GM21576 (cell line): ENCODE measurements around the gene LEO1.
"Not testable (repeated sequence)": the region's sequence is repeated elsewhere in the genome, so short reads cannot be mapped to it uniquely, and the experiment has no call there.

Experiments
- ATAC-seq: cut with Tn5 transposase; IDR thresholded peaks from one replicate; pipeline ENCODE4 v1.9.1; 2021; ENCODE audit warnings: mild to moderate bottlenecking, moderate library complexity; ENCODE audit not compliant: unreplicated experiment

LEO1 gene

DNA sequence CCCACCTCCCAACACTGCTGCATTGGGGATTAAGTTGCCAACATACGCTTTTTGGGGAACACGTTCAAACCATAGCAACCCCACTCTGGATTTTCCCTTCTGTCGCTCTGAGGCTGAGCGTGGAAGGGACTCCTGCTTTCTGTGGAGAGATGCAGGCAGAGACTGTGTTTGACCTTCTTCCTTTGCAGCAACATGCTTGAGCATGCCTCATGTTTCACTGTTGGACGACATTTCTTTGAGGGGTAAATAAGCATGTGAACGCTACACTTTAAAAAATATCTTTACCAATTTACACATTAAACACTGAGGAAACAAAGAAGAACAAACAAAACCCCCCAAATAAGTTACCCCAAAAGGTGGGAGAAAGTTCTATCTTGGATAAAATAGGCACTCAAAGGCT lies 33.2 kb upstream of the LEO1 start:
- ATAC-seq: no peak

DNA sequence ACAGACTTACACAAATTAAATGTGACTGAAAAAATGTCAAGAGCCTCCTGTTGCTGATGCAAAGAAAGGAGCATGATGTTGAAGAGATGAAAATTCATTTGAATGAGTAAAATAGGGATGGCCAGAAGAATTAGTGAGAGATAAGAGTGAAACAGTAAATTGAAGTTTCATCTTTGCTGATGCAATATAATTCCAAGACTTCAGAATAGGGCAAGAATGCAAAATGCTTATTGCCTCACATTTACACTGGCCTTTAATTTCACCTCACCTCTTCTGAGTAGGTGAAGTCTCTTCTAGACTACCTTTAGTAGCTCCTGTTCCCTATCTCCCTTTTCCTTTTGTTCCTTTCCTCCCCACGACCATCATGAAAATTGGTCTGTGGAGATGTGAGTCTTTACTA lies 32.1 kb upstream of the LEO1 start:
- ATAC-seq: no peak

DNA sequence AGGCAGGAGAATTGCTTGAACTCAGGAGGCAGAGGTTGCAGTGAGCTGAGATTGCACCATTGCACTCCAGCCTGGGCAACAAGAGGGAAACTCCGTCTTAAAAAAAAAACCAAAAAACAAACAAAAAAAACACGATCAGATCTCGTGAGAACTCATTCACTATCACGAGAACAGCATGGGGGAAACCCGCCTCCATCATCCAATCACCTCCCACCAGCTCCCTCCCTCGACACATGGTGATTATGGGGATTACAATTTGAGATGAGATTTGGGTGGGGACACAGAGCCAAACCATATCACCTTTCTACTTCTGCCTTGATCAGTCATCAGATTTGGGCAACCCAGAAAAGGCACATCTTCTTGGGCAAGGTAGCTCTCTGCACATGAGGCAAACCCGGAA lies 31.5 kb upstream of the LEO1 start:
- ATAC-seq: not testable (repeated sequence)

DNA sequence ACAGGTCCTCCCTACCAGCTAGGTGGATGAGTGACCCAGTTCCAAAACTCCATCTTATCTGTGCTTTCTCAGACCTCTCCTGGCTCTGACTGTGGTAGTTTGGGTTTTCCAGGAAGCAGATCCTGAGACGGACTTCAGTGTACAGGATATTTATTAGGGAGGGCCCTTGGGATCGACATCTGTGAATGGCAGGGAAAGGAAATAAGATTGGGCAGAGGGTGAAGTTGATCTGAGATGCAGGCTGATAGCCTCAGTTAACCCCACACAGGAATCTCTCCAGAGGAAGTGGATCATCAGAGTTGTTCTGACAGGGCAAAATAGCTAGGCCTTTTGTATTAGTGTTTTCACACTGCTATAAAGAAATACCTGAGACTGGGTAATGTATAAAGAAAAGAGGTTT lies 30.8 kb upstream of the LEO1 start:
- no peak for ATAC-seq

DNA sequence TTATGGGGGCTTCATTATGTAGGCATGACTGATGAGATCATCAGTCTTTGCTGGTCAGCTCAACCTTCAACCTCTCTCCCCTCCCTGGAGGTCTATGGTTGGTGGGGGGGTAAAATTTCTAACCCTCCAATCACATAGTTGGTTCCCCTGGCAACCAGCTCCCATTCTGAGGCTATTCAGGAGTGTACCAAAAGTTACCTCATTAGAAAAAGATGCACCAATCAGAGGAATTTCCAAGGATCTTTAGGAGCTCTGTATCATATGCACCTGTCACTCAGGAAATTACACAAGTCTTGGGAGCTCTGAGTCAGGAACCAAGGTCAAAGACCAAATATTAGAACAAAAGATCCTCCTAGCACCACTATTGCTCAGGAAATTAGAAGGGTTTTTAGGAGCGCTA lies 21.4 kb upstream of the LEO1 start:
- ATAC-seq: no peak

DNA sequence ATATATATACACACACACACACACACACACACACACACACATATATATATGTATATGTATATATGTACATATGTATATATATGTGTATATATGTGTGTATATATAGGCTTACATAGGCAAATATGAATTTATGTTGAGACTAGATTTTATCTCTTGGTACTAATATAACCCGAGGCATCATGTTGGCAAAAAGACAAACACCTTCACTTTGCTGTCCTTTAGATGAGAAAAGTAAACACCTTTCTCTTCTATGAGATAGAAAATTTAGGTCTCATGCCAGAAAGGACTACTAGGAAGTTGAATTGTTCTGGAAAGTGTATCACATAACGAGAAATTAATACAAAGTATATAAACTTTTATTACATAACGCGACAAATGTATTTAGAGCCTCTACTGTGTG lies 19.6 kb upstream of the LEO1 start:
- no peak for ATAC-seq

DNA sequence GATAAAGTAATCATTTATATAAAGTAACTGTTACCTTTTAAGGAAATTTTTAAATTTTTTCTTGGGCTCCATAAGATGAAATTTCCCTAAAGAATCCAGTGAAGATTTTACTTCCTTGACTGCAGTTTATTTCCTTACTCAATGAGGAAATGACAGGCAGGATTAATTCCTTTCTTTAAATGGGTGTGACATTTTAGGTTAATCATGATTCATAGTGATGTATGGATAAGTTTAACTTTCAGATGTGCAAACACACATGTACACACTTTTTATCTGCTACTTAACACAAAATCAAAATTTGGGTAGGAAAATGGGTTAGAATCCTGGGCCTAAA lies 11.2 kb upstream of the LEO1 start:
- ATAC-seq: no peak

GRCh38 chr15:51982013-51982769 lies 10.6 kb upstream of the LEO1 start:
- peak; percentile 95 for ATAC-seq

GRCh38 chr15:51973775-51974174 lies 2.2 kb upstream of the LEO1 start:
- no peak for ATAC-seq

DNA sequence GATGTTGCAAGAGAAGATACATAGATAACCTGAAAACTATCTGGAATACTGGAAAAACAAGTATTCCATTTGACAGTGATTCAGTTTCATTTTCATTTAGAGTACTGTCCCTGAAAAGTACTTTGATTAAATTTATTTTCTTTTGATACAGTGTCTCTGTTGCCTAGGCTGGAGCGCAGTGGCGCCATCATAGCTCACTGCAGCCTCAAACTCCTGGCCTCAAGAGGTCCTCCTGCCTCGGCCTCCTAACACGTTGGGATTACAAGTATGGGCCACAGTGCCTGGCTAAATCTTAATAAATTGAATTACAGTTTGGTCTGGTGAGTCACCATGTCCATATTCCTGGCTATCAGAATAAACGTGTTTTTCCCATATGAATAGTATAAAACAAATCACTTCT lies 1.6 kb upstream of the LEO1 start:
- ATAC-seq: no peak

DNA sequence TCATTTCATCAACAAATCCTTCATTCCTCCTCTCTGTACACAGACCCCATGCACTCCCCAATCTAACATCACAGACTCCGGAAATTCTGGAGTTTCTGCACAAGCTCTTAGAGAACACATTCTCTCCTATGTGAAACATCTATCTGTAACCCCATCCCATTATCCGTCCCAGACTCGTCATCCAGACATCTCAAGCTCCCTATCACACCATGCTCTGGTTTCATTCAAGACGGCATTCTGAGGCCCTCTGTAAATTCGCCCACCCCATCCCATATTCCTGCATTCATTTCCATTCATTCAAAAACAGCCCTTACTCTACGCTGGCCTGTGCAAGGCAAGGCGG lies 575 bp downstream of the LEO1 start:
- peak; percentile 16 for ATAC-seq

- no peak for ATAC-seq
Observed at GRCh38 chr15:51970132-51970817, 1.3 kb downstream of the LEO1 start.

- ATAC-seq: no peak
Observed at GRCh38 chr15:51969728-51970127, 1.9 kb downstream of the LEO1 start.

DNA sequence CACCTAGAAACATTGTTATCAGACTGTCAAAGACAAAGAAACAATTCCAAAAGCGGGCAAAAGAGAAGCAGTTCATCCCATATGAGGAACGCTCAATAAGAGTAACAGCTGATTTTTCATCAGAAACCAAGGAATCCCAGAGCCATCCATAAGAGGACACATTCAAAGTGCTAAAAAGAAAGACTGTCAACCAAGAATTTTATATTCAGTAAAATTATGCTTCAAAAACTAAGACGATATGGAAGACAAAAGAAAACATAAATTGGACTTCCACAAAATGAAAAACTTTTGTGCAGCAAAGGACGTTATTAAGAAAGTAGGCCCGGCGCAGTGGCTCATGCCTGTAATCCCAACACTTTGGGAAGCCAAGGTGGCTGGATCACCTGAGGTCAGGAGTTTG lies 4.0 kb downstream of the LEO1 start:
- ATAC-seq: no peak

GRCh38 chr15:51966192-51966591 lies 5.4 kb downstream of the LEO1 start:
- no peak for ATAC-seq

DNA sequence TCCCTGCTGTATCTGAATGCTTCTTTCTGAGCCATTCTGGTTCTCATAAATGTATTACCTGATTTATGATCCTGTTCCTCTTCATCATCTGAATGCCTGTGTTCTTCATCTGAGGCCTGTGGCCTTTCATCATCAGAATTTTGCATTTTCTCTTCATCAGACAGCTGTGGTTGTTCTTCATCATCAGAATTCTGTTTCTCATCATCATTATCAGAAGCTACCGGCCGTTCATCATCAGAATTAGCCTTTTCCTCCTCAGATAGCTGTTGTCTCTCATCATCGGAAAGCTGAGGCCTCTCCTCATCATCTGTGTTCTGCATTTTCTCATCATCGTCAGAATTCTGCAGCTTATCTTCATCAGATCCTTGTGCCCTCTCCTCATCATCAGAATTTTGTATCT lies 5.9 kb downstream of the LEO1 start:
- ATAC-seq: no peak

- no peak for ATAC-seq
Observed at GRCh38 chr15:51955504-51955903, 16.1 kb downstream of the LEO1 start.

DNA sequence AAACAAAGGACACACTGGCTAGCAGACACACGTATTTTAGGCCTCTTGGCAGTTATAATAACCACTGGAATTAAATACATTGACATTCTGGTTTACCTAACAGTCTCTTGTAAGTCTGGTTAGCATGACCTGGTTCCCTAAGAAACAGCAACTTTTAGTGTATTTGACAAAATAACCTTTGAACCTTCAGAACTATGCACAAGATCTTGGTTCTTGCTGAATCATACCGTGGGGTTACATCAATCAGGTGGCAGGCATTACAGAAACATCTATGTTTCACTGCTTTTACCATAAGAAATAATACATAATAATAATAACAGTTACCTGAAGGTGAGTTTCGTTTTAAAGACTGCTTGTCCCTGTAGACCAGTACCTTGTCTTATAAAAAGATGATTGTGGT lies 18.8 kb downstream of the LEO1 start:
- ATAC-seq: no peak

DNA sequence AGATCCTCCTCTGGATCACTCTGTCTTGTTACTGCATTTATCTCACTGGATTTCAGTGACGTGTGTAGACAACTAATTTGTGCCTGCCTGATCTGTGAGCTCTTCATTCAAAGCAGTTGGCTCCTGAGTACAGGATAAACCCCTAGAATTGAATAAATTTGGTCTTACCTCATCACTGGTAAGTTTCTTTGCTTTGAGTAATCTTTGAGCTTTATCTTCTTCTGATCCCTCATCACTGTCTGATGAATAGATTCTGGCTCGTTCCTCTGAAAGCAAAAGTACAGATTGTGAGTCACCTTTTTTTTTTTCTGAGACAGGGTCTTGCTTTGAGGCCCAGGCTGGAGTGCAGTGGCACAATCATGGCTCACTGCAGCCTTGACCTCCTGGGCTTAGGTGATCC lies 24.5 kb downstream of the LEO1 start:
- no peak for ATAC-seq

DNA sequence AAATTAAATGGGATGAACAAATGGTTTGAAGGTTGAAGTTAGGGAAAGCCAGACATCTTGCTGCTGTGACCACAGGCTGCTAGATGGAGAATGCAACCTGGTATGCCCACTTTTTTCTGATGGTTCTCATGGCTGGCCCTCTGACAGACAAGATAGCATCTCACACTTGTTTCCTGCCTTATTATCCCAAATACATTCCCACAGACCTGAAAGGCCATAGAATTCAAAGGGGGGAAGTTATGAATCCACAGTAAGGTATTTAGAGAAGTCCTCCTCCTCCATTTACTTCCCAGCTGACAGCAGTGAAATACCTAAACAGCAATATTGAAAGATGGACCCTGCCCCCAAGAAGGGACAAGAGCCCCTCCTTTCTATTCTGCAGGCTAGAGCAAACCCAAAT lies 32.4 kb downstream of the LEO1 start:
- no peak for ATAC-seq

DNA sequence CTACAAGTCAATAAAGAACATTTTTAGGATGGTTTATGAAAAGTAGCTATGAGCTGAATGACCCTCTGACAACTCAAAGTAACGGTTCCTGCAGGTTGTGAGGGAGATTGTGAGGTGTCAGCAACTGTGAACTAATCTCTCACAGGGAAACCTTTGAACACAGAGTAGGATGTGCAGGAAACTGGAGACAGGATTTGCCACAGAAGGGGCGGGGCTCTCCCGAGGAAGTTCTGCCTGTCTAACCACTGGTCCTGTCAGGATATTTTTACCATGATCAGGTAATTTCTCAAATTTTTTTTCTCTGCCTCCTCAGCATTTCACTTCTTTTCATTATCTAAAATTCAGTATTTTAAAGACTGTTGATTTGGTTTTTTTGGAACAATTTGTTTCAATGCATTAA lies 33.3 kb downstream of the LEO1 start:
- no peak for ATAC-seq

DNA sequence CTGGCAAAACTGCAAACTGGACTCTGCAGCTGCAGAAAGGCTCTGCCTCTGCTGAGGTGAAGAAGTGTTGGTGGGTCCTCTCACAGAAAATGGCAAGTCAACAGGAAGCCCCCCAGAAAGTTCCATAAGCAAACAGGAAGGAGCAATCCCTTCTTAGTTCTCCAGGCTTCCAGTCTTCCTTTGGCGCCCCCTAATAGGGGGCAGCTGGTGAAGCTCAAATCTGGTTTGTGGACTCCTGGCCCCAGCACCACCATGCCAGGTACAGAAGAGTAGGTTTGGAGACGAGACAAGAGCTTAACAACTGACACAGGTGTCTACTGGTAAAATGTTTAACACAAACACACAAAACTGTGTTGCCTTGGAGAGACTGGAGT lies 35.5 kb downstream of the LEO1 start:
- no peak for ATAC-seq

DNA sequence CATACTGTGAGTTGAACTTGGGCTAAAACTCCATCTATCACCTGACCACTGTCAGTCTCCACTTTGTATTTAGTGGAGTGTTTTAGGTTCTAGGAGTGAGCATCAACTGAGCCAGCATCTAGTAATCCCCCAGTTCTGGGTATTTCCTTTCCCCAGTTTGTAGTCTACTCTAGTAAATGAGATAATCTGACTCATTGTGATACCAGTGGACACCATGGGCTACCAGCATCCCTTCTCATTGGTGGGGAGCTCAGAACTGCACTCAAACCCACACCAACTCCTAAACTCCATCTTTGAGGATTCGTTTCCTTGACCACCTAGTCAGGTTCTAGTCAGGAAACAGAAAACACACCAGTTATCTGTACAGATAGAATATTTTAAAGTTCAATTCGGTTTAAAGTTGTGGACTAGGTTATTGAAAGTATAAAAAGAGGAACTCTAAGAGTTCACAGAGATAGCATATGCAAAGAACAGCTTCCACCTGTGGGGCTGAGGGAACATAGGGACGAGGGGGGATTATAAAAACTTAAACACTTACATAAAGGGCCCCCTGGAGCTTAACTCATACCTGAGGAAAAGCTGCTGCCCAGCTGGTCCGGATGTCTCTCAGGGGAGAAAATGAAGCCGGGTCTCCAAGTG lies 36.0 kb downstream of the LEO1 start:
- ATAC-seq: peak; percentile 83
